Lung microvascular endothelial cell (primary cell): ENCODE data around the gene KBTBD8. TPM values are rescaled to one million over a fixed set of nuclear protein-coding genes. Genes with fewer than 3 reads are reported as not detected.

Experiments used
- DNase-seq, 2 donors: peaks; one replicate each; pipeline versions ENCODE4 v3.0.0 to v3.0.0-alpha.2; 2010; ENCODE audit warnings: low read depth in 2 of 2
- total RNA-seq: library from RNA; depleted of rRNA; stranded (reverse); fragments of >200 nt; gene quantifications from 2 replicates; pipeline ENCODE4 v1.2.1, GENCODE V29; 2014

KBTBD8 gene
- 1.5 and 2.4 TPM in 2 replicates for total RNA-seq

- peak; percentile 99 for DNase-seq
Measured at GRCh38 chr3:66998113-66998903, at the start of gene KBTBD8. Gene KBTBD8 (plus strand): TSS chr3:66998307. CDS start chr3:66998356, 49 bp downstream.

- no peak for DNase-seq
Measured at GRCh38 chr3:66948838-66949237, 49.3 kb upstream of the KBTBD8 start.

DNA sequence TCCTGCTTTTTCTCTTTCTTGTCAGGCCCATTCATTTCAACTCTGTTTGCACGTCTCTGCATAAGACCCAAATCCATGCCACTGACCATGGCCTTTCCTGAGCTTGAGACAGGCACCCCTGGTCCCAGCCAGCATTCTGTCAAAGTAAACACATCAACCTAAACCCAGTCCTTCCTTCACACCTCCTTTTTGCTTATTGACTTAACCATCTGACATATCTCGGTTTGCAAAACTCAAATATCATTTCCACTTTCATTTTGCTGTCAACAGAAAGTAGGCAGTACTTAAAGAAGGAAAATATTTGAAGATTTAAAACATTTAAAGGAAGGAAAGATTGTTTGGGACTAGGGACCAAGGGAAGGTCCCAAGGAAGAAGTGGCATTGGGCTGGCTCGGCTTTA, 48.2 kb upstream of the KBTBD8 start:
- DNase-seq: no peak

- DNase-seq: no peak
Measured at GRCh38 chr3:66952357-66952756, 45.8 kb upstream of the KBTBD8 start.

DNA sequence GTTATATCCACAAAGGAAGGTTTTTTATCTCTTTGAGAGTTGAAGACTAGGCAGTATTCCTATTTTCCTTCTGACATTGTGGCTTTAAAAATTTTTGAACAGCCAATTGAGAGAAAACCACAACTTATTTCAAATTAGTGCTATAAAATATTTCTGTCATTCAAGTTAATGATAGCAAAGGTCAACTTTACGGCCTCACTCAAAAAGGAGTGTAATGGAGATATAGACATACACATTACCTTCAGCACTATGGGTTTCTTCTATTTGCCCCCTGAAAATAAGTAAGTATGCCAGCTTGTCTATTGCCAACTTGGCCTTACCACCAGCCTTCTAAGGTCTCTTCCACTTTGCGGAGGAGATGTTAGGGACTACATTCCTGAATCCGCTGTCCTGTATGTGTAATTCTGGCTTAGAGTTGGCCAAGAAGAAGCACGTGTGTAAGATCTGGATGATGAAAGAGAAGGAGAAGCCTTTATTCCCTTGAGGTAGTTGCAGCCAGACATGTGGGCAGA, 44.1 kb upstream of the KBTBD8 start:
- DNase-seq: no peak

GRCh38 chr3:66956742-66957141, 41.4 kb upstream of the KBTBD8 start:
- no peak for DNase-seq

DNA sequence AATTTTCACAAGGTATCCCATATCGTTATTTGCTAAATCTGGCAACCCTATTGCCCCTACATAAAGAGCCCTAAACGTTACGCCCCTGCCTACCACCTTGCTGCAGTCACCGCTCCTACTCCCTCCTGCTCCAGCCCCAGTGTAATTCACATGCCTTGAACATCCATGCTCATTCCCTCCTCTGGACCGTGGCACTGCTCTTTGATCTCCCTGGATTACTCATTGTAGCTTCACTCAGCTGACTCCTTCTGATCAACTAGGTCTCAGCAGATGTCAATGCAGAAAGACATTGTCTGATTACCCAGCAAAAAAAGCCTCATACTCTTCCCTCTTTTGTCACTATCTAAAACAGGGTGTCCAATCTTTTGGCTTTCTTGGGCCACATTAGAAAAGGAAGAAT, 40.7 kb upstream of the KBTBD8 start:
- DNase-seq: no peak

GRCh38 chr3:66958067-66958466, 40.0 kb upstream of the KBTBD8 start:
- no peak for DNase-seq

GRCh38 chr3:66962664-66963063, 35.4 kb upstream of the KBTBD8 start:
- DNase-seq: no peak

DNA sequence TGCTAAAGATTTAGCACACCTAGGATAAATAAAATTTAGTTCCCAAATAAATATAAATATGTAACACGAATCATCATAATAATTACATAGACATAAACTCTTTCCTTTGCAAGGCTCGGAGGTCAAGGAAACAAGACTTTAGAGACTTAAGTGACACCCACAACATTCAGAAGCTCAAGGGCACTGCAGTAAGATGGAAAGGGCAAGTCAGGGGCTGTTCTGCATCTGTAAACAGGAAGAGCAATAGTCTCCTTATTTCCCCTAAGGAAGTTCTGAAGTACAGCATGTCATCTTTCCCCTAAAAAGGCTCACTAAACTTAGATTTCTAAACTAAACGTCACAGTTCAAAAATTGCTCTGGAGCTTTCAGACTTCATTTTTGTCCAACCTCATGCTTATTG, 26.9 kb upstream of the KBTBD8 start:
- DNase-seq: no peak

DNA sequence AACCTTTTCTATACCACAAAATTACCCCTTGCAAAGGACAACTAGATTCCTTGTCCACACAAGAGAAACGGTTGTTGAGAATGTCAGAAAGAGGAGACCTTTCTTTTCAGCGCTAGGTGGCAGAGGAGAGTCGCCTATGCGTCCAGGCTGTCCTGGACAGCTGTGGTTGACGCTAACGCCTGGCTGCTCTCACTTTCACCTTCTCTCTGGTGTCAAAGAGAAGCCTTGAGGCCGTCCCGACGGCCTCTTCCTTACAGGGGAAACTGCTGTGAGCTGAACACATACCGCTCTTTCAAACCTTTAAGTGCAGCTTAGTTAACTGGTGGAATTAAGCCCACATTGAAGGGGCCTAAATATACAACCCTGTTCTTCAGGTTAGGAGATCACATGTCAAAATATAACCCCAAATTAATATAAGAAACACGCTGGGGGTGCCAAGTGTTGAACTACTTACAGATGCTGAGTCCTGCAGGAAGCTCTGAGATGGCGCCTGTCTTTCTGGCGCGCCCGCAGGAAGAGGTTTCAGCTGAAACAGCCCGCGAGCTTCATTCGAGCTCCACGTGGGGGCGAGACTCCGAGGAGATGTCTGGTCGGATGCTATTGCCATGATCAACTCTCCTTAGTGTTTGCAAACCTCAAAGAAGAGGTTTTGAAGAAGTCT, 26.1 kb upstream of the KBTBD8 start:
- DNase-seq: peak; percentile 76 to 82

DNA sequence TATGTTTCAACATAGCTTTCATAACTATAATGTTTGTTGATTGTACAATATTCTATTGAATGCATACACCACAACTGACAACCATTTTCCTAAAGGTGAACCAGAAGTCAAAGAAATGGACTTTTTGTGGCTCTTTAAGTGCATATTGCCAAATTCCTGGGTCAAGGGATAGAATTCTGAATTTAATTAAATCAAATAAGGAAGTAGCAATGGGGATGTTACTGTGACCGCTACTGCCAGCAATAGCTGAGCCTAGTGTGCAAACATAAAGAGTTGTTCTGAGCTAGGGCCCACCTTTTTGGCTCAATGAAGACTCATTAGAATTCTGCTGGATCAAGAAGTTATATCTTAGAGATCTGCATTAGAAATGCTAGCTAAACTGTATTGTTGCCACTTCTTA, 17.3 kb upstream of the KBTBD8 start:
- no peak for DNase-seq

DNA sequence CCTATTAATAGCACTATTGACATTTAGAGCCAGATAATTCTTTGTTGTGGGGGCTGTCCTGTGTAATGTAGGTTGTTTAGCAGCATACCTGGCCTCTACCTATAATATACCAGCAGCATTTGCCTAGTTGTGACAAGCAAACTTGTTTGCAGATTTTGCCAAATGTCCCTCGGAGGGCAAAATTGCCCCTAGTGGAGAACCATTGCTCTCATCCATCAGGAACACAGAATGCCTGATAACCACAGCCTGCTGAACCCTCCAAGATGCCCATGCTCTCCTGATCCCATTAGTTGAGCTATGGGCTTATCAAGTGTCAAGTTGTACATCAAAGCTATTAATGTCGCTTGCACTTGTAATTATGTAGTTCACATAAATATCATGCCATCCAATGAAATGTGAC, 15.0 kb upstream of the KBTBD8 start:
- DNase-seq: no peak

- DNase-seq: peak in 1 of 2 donors; percentile 80
Measured at GRCh38 chr3:66985336-66985920, 12.7 kb upstream of the KBTBD8 start.

GRCh38 chr3:66986406-66986805, 11.7 kb upstream of the KBTBD8 start:
- DNase-seq: no peak

GRCh38 chr3:66989241-66989640, 8.9 kb upstream of the KBTBD8 start:
- DNase-seq: peak in 1 of 2 donors; percentile 16

DNA sequence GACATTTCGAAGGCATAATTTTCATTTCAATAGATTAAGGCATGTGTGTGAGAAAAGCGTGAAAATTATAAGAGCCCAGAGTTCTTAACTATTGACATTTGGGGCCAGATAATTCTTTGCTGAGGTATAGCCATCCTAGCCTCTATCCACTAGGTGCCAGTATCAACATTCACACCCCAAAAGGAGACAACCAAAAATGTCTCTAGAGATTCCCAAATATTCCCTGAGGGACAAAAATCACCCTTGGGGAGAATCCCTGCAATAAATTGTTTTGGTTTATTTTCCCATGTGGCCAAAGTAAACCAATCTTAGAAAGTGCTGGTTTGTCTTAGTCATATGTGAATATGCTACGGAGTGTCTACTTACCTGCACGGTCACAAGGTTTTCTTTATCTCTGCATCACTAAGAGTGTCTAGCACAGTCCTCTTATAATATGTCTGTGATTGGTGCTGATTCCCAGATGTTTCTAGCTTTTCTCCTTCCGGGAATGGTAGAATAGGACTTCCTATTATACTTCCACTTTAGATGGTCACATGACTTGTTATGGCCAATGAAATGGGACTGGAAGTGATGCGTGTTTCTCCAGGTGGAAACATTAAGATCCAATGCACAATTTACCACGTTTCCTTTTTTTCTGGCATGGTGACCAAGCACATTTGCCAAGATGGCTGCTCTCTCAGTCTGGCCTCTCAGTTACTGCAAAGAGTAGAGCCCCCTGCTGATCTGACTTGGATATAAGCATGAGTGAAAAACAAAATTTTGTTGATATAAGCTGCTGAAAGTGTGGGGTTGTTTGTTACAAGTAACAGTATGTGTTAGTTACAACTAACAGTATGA, 8.0 kb upstream of the KBTBD8 start:
- DNase-seq: peak in 1 of 2 donors; percentile 19

DNA sequence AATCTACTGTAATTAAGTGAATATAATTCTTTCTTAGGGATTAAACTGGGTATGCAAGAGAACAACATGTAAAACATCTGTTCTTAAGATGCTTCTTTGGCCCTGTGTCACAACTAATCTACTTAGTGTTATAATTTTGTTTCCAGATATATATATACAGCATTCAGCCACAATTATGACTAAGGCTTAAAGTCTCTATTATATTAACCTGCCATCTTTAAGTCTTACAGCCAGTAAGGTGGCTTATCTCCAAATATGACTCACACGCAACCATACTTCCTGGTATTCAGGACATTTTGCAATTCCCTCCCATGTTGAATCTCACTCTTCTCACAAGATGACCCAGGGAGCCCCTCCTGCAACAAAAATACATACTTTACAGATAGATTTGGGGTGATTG, 6.6 kb upstream of the KBTBD8 start:
- DNase-seq: peak; percentile 15 to 75

DNA sequence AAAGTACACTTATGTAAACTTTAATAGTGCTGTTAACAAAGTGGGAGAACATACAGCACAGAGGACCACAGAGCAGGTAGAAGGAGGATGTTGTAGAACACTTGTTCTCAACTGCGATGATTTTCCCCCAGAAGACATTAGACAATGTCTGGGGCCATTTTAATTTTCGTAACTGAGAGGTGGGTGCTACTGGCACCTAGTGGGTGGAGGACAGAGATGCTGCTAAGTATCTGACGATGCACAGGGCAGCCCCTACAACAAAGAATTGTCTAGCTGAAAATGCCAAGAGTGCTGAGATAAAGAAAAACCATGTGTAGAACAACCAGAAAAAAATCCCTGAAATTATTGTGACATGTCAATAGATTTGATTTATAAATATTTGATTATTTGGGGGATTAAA, 5.0 kb upstream of the KBTBD8 start:
- no peak for DNase-seq

GRCh38 chr3:66994588-66994987, 3.5 kb upstream of the KBTBD8 start:
- no peak for DNase-seq

DNA sequence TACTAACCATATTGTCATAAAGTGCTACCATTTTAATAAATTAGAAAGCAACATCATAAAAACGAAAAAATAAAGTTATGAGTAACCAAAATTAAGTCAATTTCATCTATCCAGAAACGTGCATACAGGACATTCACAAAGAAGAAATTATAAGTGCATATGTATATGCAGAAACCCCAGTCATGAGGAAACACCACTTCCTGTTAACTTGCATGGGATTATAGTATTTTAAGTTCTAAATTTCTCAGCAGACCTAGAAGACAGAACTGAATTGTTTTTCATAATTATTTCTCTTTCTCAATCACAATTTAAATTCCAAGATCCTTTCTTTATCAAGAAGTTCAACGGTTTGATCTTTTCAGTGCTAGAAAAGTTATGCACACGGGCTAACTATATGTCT, 1.4 kb upstream of the KBTBD8 start:
- DNase-seq: no peak
